B cell (primary cell): Measurements from ENCODE around the gene XXYLT1. TPM values are rescaled to one million over a fixed set of nuclear protein-coding genes. Genes with fewer than 3 reads are reported as not detected.

Experiments
- ATAC-seq: fragments of 200-7000 bp; cut with Tn5 transposase; one replicate; pipeline ENCODE4 v1.10.0; 2021; ENCODE audit warnings: low read depth, mild to moderate bottlenecking, moderate number of reproducible peaks, moderate library complexity
- CTCF ChIA-PET: fragments of 350-600 bp; sonication (Branson Sonifier 250); formaldehyde crosslinking; loops from one replicate; lab custom pipeline; 2021; ENCODE audit warnings: antibody characterized with exemption, inconsistent platforms; lab: Charles Lee
- POLR2A ChIA-PET: fragments of 350-600 bp; sonication (Branson Sonifier 250); formaldehyde crosslinking; loops from one replicate; lab custom pipeline; 2021; ENCODE audit warnings: antibody characterized with exemption; lab: Charles Lee
- DNase-seq: peaks from one replicate; pipeline ENCODE4 v3.0.0; 2013
- H2AFZ ChIP-seq: 2 replicates; pipeline ENCODE4 v1.6.1; 2012; ENCODE audit warnings: mild to moderate bottlenecking, low read depth, low read length; ENCODE audit not compliant: insufficient read depth, poor library complexity, severe bottlenecking
- H3K27ac ChIP-seq, 2 donors: 1 replicate in 1 of 2; 2 replicates in 1 of 2; pipeline ENCODE4 v1.5.1; 2012 to 2013; ENCODE audit warnings: low read length in 2 of 2, mild to moderate bottlenecking in 2 of 2, moderate library complexity in 1 of 2
- H3K27me3 ChIP-seq, 4 experiments: fragments of 200-600 bp in 1 of 4; sonication (generic) in 1 of 4; replicated peaks in 1 of 4; 1 replicate in 2 of 4; 2 replicates in 2 of 4; pipeline versions ENCODE4 v1.6.1 to v1.7.0; 2013 to 2016; ENCODE audit warnings: low read length in 3 of 4, mild to moderate bottlenecking in 2 of 4, mixed read lengths in 1 of 4, moderate library complexity in 1 of 4; ENCODE audit not compliant: insufficient read depth in 4 of 4, control insufficient read depth in 3 of 4; ENCODE audit errors: control extremely low read depth in 1 of 4
- H3K36me3 ChIP-seq, 2 experiments: replicated peaks in 1 of 2; 1 replicate in 1 of 2; 2 replicates in 1 of 2; pipeline versions ENCODE4 v1.6.1 to v1.7.1; 2013; ENCODE audit warnings: low read length in 1 of 2; ENCODE audit not compliant: insufficient read depth in 2 of 2, control insufficient read depth in 1 of 2; ENCODE audit errors: control extremely low read depth in 1 of 2, extremely low read depth in 1 of 2
- H3K4me1 ChIP-seq, 2 donors: fragments of 200-600 bp in 1 of 2; sonication (generic) in 1 of 2; 1 replicate in 1 of 2; 2 replicates in 1 of 2; pipeline versions ENCODE4 v1.5.1 to v1.6.1; 2013 to 2017; ENCODE audit warnings: low read length in 2 of 2; ENCODE audit not compliant: control insufficient read depth in 2 of 2, insufficient read depth in 2 of 2
- H3K4me2 ChIP-seq: replicated peaks from 2 replicates; pipeline ENCODE3; 2012; ENCODE audit warnings: mild to moderate bottlenecking, low read depth, low read length; ENCODE audit not compliant: poor library complexity, severe bottlenecking
- H3K4me3 ChIP-seq, 5 experiments: fragments of 200-600 bp in 1 of 5; sonication (generic) in 1 of 5; 1 replicate in 3 of 5; 2 replicates in 2 of 5; pipeline versions ENCODE4 v1.5.1 to v1.7.0; 2011 to 2016; ENCODE audit warnings: low read length in 4 of 5, mild to moderate bottlenecking in 4 of 5, low read depth in 2 of 5, control low read depth in 1 of 5, moderate library complexity in 1 of 5; ENCODE audit not compliant: insufficient read depth in 1 of 5; ENCODE audit errors: control extremely low read depth in 1 of 5, extremely low read depth in 1 of 5
- H3K79me2 ChIP-seq: fragments of 200-600 bp; sonication (generic); one replicate; pipeline ENCODE4 v1.6.0; 2016; ENCODE audit warnings: low read length; ENCODE audit not compliant: control insufficient read depth, insufficient read depth
- H3K9ac ChIP-seq: fragments of 200-600 bp; sonication (generic); 2 replicates; pipeline ENCODE4 v1.6.1; 2017; ENCODE audit warnings: mild to moderate bottlenecking, low read length, moderate library complexity
- H3K9me3 ChIP-seq, 3 donors: one replicate each; pipeline versions ENCODE4 v1.6.1 to v1.7.1; 2013; ENCODE audit warnings: low read length in 2 of 3; ENCODE audit not compliant: control insufficient read depth in 2 of 3, insufficient read depth in 1 of 3; ENCODE audit errors: control extremely low read depth in 1 of 3
- H4K20me1 ChIP-seq: 2 replicates; pipeline ENCODE4 v1.6.0; 2012; ENCODE audit warnings: mild to moderate bottlenecking, low read length; ENCODE audit not compliant: insufficient read depth, control insufficient read depth, poor library complexity, severe bottlenecking
- H3K27ac Mint-ChIP-seq: one replicate; pipeline ENCODE4 v1.8.0; 2021; ENCODE audit warnings: mixed read lengths
- H3K27me3 Mint-ChIP-seq: one replicate; pipeline ENCODE4 v1.8.0; 2021; ENCODE audit warnings: mixed read lengths
- H3K4me1 Mint-ChIP-seq: one replicate; pipeline ENCODE4 v1.8.0; 2021; ENCODE audit warnings: mixed read lengths
- H3K4me3 Mint-ChIP-seq: one replicate; pipeline ENCODE4 v1.8.0; 2021; ENCODE audit warnings: mixed read lengths
- H3K9me3 Mint-ChIP-seq: one replicate; pipeline ENCODE4 v1.8.0; 2022; ENCODE audit warnings: mixed read lengths; ENCODE audit not compliant: insufficient read depth
- CTCF ChIP-seq: fragments of 200-600 bp; IDR thresholded peaks from one replicate; pipeline ENCODE4 v1.8.0; 2022; ENCODE audit warnings: antibody characterized with exemption, mild to moderate bottlenecking
- EZH2 ChIP-seq: IDR thresholded peaks from 2 replicates; pipeline ENCODE4 v1.6.1; 2012; ENCODE audit warnings: borderline replicate concordance, low read depth, mild to moderate bottlenecking, moderate library complexity, low read length; ENCODE audit not compliant: insufficient read depth, poor library complexity, severe bottlenecking
- WGBS: methylation state at CpG from one replicate; pipeline ENCODE4 v1.1.5; 2013; ENCODE audit warnings: missing lambda C conversion rate; ENCODE audit not compliant: insufficient coverage; 5-methylcytosine and 5-hydroxymethylcytosine counted together
- intact Hi-C: fragments of 100-400 bp; cut with micrococcal nuclease; formaldehyde crosslinking; loops from one replicate; pipeline ENCODE4 v1.10.0; 2022
- polyA plus RNA-seq: library from polyadenylated mRNA; depleted of rRNA; stranded (reverse); fragments of >200 nt; gene quantifications from 2 replicates; pipeline ENCODE4 v1.2.3, GENCODE V29; 2012
- total RNA-seq, 2 donors: library from RNA; stranded (reverse); fragments of 120-200 nt in 1 of 2; gene quantifications; 1 replicate in 1 of 2; 2 replicates in 1 of 2; pipeline versions ENCODE4 v1.2.3 to v1.2.4, GENCODE V29; 2013 to 2022

Gene XXYLT1
- total and polyA plus RNA-seq, 2 donors (not counting 1 experiment from before 2014, with no cell fraction given), result 2.6 to 11.2 TPM

GRCh38 chr3:195250473-195251251 is 20.3 kb downstream of the XXYLT1 start:
- H2AFZ ChIP-seq, result peak overlapping the region; percentile 21
- POLR2A ChIA-PET, result interaction anchor here (0.7 to 1.2 kb wide), 2 partner anchors 93 to 129 kb away, joined by 4 to 9 read pairs; no protein-coding TSS in a partner anchor

More at GRCh38 chr3:195250473-195251251, 20.3 kb downstream of the XXYLT1 start:
- Histone ChIP-seq H3K27ac (no peak overlapping the region), H3K27me3 (no peaks in the 10 kb centered on the region), H4K20me1 (no peaks in the 10 kb centered on the region), H3K79me2 (no peaks in the 10 kb centered on the region), H3K36me3 (no peaks in the 10 kb centered on the region), H3K4me3 (no peak overlapping the region), H3K9me3 (peaks cover 0 to 11% (median 0%) of the 10 kb centered on the region in 3 donors), H3K4me1 (peaks cover 8 to 11% of the 10 kb centered on the region in 2 donors), H3K9ac (no peak overlapping the region), H3K4me2 (peak overlapping the region; percentile 32)
- Mint-ChIP-seq H3K9me3 (no peaks in the 10 kb centered on the region), H3K27me3 (no peaks in the 10 kb centered on the region), H3K4me1 (peaks cover 19% of the 10 kb centered on the region), H3K4me3 (no peak overlapping the region), H3K27ac (peak overlapping the region; percentile 0)
- ATAC-seq, result peak; percentile 73
- WGBS, result 34% methylated on average over 13 of the region's 14 CpGs
- CTCF ChIA-PET, result interaction anchor here (0.9 to 4.4 kb wide), 8 partner anchors 19 to 568 kb away, joined by 3 to 26 read pairs (median 5); no protein-coding TSS in a partner anchor
- no peak for TF ChIP-seq CTCF
- no peak for TF ChIP-seq EZH2
- intact Hi-C loops, result no loop called here
- DNase-seq, result peak; percentile 31
